Stimulated activated CD4-positive, alpha-beta T cell treated with anti-CD3 and anti-CD28 coated beads, Interleukin-12 subunit alpha, Interleukin-12 subunit beta, amount 100 ng/mL, for 48 hours (primary cell): ENCODE results near the gene ABCA4.
"Not testable (repeated sequence)": the region's sequence is repeated elsewhere in the genome, so short reads cannot be mapped to it uniquely, and the experiment has no call there.

ENCODE experiments used
- DNase-seq, 3 donors: peaks; one replicate each; pipeline ENCODE4 v3.0.0-alpha.2; 2020; ENCODE audit warnings: low read depth in 2 of 3, low spot score in 1 of 3

The ABCA4 gene

GRCh38 chr1:94011129-94011528 lies 109.8 kb downstream of the ABCA4 start:
- DNase-seq = no peak

- no peak for DNase-seq
Observed at GRCh38 chr1:94009304-94009703, 111.6 kb downstream of the ABCA4 start.

- DNase-seq = no peak
Observed at GRCh38 chr1:94006604-94007003, 114.3 kb downstream of the ABCA4 start.

GRCh38 chr1:94004924-94005323 lies 116.0 kb downstream of the ABCA4 start:
- no peak for DNase-seq

GRCh38 chr1:94002046-94002787 lies 118.7 kb downstream of the ABCA4 start:
- DNase-seq = no peak

GRCh38 chr1:94001397-94002045 lies 119.4 kb downstream of the ABCA4 start:
- DNase-seq = no peak

GRCh38 chr1:94000510-94001282 lies 120.3 kb downstream of the ABCA4 start:
- DNase-seq = no peak

- DNase-seq = no peak
Observed at GRCh38 chr1:93999840-94000415, 121.0 kb downstream of the ABCA4 start.

GRCh38 chr1:93998532-93998931 lies 122.4 kb downstream of the ABCA4 start:
- DNase-seq = not testable (repeated sequence)

- DNase-seq = no peak
Observed at GRCh38 chr1:93997756-93998155, 123.2 kb downstream of the ABCA4 start.

GRCh38 chr1:93995837-93996536 lies 125.0 kb downstream of the ABCA4 start:
- no peak for DNase-seq

GRCh38 chr1:93993731-93994130 lies 127.2 kb downstream of the ABCA4 start:
- no peak for DNase-seq

GRCh38 chr1:93992954-93993353 lies 128.0 kb downstream of the ABCA4 start:
- DNase-seq = no peak

- no peak for DNase-seq
Observed at GRCh38 chr1:93992190-93992589, 128.8 kb downstream of the ABCA4 start.

GRCh38 chr1:93991271-93991670 lies 129.7 kb downstream of the ABCA4 start:
- DNase-seq = no peak

- DNase-seq = not testable (repeated sequence)
Observed at GRCh38 chr1:93990477-93990876, 130.5 kb downstream of the ABCA4 start.

- DNase-seq = no peak
Observed at GRCh38 chr1:93990010-93990409, 130.9 kb downstream of the ABCA4 start.

GRCh38 chr1:93989601-93990000 lies 131.3 kb downstream of the ABCA4 start:
- no peak for DNase-seq

- no peak for DNase-seq
Observed at GRCh38 chr1:93988634-93989350, 132.2 kb downstream of the ABCA4 start.

GRCh38 chr1:93981274-93981667 lies 139.7 kb downstream of the ABCA4 start:
- DNase-seq = no peak
